H7 (cell line): ENCODE data around the gene PCSK1N. TPM values are rescaled to one million over a fixed set of nuclear protein-coding genes. Genes with fewer than 3 reads are reported as not detected.
A peak's percentile ranks its signal among the peaks of the same experiment; 100 is the strongest.
"Not testable (repeated sequence)": the region's sequence is repeated elsewhere in the genome, so short reads cannot be mapped to it uniquely, and the experiment has no call there.

Source experiments
- DNase-seq: peaks from one replicate; pipeline ENCODE4 v3.0.0; 2012
- H3K27me3 ChIP-seq: 2 replicates; pipeline ENCODE4 v1.6.0; 2011; ENCODE audit warnings: mild to moderate bottlenecking, low read length; ENCODE audit not compliant: control insufficient read depth, insufficient read depth
- H3K36me3 ChIP-seq: replicated peaks from 2 replicates; pipeline ENCODE4 v1.5.1; 2011; ENCODE audit warnings: low read length; ENCODE audit not compliant: control insufficient read depth, insufficient read depth
- H3K4me3 ChIP-seq: 2 replicates; pipeline ENCODE4 v1.5.1; 2011; ENCODE audit warnings: low read depth, mild to moderate bottlenecking, control low read depth, low read length, moderate library complexity; ENCODE audit not compliant: insufficient read depth
- total RNA-seq: library from RNA; depleted of rRNA; stranded (reverse); fragments of >200 nt; shearing (Covaris generic); gene quantifications from 2 replicates; pipeline ENCODE4 v1.2.3, GENCODE V29; 2014

Gene PCSK1N
- total RNA-seq, 1 experiment from 2014 or later: 1.6 TPM

DNA sequence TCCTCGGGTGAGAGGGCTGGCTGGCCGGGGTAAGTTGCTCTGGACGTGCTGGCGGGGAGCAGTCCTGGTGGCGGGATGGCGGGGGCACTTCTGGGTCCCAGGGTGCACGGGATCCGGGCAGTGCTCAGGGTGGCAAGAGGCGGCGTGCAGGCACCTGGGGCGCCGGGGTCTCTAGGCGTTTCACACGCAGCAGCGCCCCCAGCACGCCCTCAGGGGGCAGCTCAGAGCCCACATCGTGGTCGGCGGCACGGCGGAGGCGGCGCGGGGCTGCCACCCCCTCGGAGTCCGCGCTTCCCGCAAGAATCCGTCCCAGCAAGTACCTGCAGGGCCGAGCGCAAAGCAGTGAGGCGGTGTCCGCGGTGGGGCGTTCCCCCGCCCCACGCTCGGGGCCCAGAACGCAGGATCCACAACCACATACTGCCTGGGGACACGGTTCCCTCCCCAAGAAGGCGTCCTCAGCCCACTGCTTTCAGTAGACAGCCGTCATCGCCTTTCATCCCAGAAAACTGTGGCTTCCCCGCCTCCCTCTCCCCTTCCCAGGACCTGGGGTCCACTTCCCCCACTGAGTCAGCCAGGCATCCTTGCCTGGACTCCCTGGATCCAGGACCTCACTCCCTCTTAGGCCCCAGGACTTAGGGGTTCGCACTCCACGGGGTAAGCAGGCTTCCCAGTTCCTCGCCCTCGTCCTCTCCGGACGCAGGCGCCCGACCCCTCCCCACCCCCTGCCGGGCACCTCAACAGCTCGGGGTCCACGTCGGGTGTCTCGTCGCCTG lies 4.1 kb downstream of the PCSK1N start:
- Histone ChIP-seq H3K4me3 (peak overlapping the region; percentile 42), H3K27me3 (peaks cover 63% of the 10 kb centered on the region), H3K36me3 (no peaks in the 10 kb centered on the region)
- DNase-seq: peak; percentile 73

DNA sequence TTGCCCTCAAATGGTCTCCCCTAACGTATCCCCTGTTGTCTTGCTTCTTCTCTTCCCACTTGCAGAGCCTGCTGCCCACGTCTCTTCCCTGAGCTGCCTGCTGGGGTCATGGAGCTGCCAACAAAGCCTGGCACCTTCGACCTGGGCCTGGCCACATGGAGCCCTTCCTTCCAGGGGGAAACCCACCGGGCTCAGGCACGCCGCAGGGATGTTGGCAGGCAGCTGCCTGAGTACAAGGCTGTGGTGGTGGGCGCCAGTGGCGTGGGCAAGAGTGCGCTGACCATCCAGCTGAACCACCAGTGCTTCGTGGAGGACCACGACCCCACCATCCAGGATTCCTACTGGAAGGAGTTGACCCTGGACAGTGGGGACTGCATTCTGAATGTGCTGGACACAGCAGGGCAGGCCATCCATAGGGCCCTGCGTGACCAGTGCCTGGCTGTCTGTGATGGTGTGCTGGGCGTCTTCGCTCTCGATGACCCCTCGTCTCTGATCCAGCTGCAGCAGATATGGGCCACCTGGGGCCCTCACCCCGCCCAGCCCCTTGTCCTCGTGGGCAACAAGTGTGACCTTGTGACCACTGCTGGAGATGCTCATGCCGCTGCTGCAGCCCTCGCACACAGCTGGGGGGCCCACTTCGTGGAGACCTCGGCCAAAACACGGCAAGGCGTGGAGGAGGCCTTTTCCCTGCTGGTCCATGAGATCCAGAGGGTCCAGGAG lies 6.2 kb downstream of the PCSK1N start:
- no peaks in the 10 kb centered on the region for H3K36me3 ChIP-seq
- no peak overlapping the region for H3K4me3 ChIP-seq
- no peak for DNase-seq
- peaks cover 48% of the 10 kb centered on the region for H3K27me3 ChIP-seq

- no peak for DNase-seq
- H3K27me3 ChIP-seq: peaks cover 33% of the 10 kb centered on the region
Measured at GRCh38 chrX:48827654-48827968, 7.8 kb downstream of the PCSK1N start.

GRCh38 chrX:48826876-48827653 lies 8.3 kb downstream of the PCSK1N start:
- DNase-seq: peak; percentile 72
- Histone ChIP-seq H3K4me3 (peak overlapping the region; percentile 29), H3K36me3 (0 out of 2 replicates have a peak, but pooled peaks cover 2% of the 10 kb centered on the region), H3K27me3 (peaks cover 27% of the 10 kb centered on the region)

More at GRCh38 chrX:48827654-48827968, 7.8 kb downstream of the PCSK1N start:
- peak overlapping the region; percentile 29 for H3K4me3 ChIP-seq
- H3K36me3 ChIP-seq: 0 out of 2 replicates have a peak, but pooled peaks cover 2% of the 10 kb centered on the region

GRCh38 chrX:48826135-48826875 lies 9.1 kb downstream of the PCSK1N start, which contains the start of gene ERAS:
Gene ERAS (plus strand): TSS chrX:48826513. CDS start chrX:48829124, 2,611 bp downstream.
- peak within 1 kb of the TSS; percentile 29 for H3K4me3 ChIP-seq
- H3K36me3 ChIP-seq: 0 out of 2 replicates have a peak, but pooled peaks cover 2% of the 10 kb centered on the region
- DNase-seq: peak; percentile 77

GRCh38 chrX:48824066-48824465 lies 11.3 kb downstream of the PCSK1N start:
- no peak for DNase-seq
- H3K27me3 ChIP-seq: peaks cover 11% of the 10 kb centered on the region
- no peak overlapping the region for H3K4me3 ChIP-seq
- 0 out of 2 replicates have a peak, but pooled peaks cover 3% of the 10 kb centered on the region for H3K36me3 ChIP-seq

More at GRCh38 chrX:48826135-48826875, 9.1 kb downstream of the PCSK1N start, which contains the start of gene ERAS:
- peaks cover 19% of the 10 kb centered on the region for H3K27me3 ChIP-seq

DNA sequence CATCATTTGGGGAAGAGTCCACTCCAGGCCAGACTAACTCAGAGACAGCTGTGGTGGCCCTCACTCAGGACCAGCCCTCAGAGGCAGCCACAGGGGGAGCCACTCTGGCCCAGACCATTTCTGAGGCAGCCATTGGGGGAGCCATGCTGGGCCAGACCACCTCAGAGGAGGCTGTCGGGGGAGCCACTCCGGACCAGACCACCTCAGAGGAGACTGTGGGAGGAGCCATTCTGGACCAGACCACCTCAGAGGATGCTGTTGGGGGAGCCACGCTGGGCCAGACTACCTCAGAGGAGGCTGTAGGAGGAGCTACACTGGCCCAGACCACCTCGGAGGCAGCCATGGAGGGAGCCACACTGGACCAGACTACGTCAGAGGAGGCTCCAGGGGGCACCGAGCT lies 12.4 kb downstream of the PCSK1N start:
- DNase-seq: no peak
- peaks cover 11% of the 10 kb centered on the region for H3K27me3 ChIP-seq
- H3K4me3 ChIP-seq: no peak overlapping the region
- H3K36me3 ChIP-seq: 0 out of 2 replicates have a peak, but pooled peaks cover 3% of the 10 kb centered on the region

DNA sequence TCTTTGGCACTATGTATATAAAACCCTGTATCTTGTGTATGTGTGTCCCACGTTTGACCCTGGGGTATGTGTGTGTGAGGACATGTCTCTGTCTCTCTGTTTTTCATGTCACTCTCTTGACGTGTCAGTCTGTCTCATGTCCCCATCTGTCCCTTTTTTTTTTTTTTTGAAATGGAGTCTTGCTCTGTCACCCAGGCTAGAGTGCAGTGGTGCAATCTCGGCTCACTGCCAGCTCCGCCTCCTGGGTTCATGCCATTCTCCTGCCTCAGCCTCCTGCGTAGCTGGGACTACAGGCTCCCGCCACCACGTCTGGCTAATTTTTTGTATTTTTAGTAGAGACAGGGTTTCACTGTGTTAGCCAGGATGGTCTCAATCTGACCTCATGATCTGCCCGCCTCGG lies 16.0 kb downstream of the PCSK1N start:
- DNase-seq, H3K36me3 ChIP-seq, H3K4me3 ChIP-seq, H3K27me3 ChIP-seq: not testable (repeated sequence)

DNA sequence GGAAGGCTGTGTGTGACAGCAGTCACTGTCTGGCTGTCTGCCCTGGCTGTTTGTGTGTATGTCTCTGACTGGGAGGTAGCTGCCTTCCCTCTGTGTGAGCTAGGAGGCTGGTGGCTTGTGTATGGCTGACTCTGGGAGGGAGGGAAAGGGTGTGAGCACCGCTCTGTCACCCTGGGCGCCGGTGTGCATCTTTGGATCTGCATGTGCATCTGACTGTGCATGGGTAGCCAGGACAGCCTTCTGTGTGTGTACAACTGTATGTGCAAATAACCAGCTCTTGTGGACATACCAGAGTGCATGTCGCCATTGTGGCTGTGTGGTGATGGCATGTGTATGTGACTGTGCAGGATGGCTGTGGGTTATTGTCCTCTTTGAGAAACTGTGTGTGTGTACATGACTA lies 16.5 kb downstream of the PCSK1N start:
- H3K27me3 ChIP-seq: no peaks in the 10 kb centered on the region
- H3K36me3 ChIP-seq: peaks cover 3% of the 10 kb centered on the region
- H3K4me3 ChIP-seq: no peak overlapping the region
- no peak for DNase-seq

DNA sequence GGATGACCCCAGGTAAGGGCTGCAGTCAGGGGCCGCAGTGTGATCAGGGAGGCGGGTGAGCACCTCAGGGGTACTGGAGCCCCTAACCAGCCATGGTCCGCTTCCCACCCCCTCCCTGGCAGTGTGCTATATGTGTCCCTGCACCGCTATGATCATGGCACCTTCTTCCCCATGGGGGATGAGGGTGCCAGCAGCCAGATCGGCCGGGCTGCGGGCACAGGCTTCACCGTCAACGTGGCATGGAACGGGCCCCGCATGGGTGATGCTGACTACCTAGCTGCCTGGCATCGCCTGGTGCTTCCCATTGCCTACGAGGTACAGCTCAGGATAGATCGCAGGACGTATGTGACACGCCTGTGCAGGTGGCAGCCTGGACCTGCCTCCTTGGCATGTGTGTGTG lies 17.3 kb downstream of the PCSK1N start:
- DNase-seq: no peak
- H3K4me3 ChIP-seq: no peak overlapping the region
- H3K27me3 ChIP-seq: no peaks in the 10 kb centered on the region
- H3K36me3 ChIP-seq: peaks cover 1% of the 10 kb centered on the region

DNA sequence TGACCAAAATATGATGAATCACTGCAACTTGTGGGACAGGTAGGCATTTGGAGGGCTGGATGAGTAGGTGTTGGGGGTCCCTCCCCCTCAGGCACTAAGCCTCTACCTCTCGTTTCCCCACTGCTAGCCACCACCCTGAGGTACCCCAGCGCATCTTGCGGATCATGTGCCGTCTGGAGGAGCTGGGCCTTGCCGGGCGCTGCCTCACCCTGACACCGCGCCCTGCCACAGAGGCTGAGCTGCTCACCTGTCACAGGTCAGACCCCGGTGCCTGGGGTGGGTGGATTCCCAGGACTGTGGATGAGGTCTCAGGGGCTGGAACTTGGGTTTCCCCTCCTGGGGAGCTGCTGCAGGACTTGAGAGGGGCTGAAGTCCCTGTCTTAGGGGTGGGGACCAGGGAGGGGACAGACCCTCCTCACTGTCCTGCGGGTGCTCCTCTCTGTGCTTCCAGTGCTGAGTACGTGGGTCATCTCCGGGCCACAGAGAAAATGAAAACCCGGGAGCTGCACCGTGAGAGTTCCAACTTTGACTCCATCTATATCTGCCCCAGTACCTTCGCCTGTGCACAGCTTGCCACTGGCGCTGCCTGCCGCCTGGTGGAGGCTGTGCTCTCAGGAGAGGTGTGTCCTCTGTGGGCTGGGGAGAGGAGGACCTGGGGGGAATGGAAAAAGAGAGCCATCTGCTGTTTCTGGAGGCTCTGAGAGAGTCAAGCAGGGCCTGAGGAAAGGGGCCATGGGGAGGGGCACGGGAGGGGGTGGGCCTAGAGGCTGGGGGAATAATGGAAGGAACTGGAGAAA lies 19.2 kb downstream of the PCSK1N start:
- Histone ChIP-seq H3K27me3 (no peaks in the 10 kb centered on the region), H3K36me3 (peaks cover 1% of the 10 kb centered on the region), H3K4me3 (no peak overlapping the region)
- no peak for DNase-seq

DNA sequence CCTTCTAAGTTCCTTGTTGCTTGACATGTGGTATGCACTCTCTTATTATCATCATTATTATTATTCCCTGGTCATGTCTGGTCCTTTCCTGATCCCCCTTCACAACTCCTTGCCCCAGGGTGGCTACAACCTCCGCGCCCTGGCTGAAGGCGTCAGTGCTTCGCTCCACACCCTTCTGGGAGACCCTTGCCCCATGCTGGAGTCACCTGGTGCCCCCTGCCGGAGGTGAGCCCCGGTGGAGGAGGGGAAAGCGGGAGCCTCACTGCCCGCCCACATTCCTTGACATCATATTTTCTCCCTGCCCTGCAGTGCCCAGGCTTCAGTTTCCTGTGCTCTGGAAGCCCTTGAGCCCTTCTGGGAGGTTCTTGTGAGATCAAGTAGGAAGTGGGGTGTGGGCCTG lies 20.1 kb downstream of the PCSK1N start:
- peaks cover 1% of the 10 kb centered on the region for H3K36me3 ChIP-seq
- no peak for DNase-seq
- H3K4me3 ChIP-seq: no peak overlapping the region
- H3K27me3 ChIP-seq: no peaks in the 10 kb centered on the region

DNA sequence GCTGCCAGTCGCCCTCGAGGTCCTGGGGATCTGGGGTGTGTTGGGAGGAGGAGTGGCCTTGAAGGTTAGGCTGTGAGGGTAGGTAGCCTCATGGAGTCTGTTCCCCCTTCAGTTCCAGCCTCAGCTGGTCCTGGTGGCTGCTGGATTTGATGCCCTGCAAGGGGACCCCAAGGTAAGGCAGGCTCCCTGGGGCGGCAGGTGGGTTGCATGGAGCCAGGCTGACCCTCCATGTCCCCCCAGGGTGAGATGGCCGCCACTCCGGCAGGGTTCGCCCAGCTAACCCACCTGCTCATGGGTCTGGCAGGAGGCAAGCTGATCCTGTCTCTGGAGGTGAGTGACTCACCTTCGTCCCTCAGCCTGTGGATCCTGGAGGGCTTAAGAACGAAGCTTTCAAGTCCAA lies 20.7 kb downstream of the PCSK1N start:
- H3K36me3 ChIP-seq: no peaks in the 10 kb centered on the region; the same call in none of the 2 replicates
- DNase-seq: no peak
- H3K4me3 ChIP-seq: no peak overlapping the region
- H3K27me3 ChIP-seq: no peaks in the 10 kb centered on the region
